H54 (cell line): ENCODE results near the gene INHBB.
"Not testable (repeated sequence)": the region's sequence is repeated elsewhere in the genome, so short reads cannot be mapped to it uniquely, and the experiment has no call there.

Experiments used
- DNase-seq: peaks from one replicate; pipeline ENCODE4 v3.0.0; 2011; ENCODE audit warnings: low spot score, mixed read lengths; ENCODE audit not compliant: insufficient read length
- FAIRE-seq: peaks from 3 replicates; lab custom pipeline; 2011; peaks lifted over from hg19 to GRCh38; lab: Jason Lieb, UNC
- POLR2A ChIP-seq: IDR thresholded peaks from 2 replicates; pipeline ENCODE4 v1.6.1; 2011; ENCODE audit warnings: low read depth, mild to moderate bottlenecking, low read length

The INHBB gene

DNA sequence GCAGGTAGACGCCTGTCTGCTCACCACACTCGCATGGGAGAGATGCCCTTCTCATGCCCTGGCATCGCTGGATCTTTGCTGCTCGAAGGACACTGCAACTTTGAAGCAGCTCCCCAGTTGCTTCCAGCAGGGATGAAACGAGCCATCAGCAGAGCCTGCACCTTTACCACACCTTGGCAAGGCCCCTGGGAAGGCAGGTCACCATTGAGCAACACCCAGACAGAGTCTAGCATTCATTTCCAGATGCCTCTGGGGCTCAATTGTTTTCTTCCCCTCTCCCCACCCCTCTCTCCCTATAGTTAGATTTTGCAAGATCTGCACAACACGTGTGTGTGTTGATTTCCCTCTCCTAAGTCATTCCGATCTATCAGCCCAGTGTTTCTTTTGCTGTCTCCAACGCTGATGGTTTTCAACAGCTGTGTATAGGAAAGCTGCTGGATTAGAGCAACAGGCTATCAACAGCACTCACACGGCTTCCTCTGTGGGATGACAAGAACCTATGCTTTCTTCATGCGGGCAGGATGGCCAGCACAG lies 25.6 kb upstream of the INHBB start:
- no peak for DNase-seq
- no peak for TF ChIP-seq POLR2A
- FAIRE-seq = no peak

DNA sequence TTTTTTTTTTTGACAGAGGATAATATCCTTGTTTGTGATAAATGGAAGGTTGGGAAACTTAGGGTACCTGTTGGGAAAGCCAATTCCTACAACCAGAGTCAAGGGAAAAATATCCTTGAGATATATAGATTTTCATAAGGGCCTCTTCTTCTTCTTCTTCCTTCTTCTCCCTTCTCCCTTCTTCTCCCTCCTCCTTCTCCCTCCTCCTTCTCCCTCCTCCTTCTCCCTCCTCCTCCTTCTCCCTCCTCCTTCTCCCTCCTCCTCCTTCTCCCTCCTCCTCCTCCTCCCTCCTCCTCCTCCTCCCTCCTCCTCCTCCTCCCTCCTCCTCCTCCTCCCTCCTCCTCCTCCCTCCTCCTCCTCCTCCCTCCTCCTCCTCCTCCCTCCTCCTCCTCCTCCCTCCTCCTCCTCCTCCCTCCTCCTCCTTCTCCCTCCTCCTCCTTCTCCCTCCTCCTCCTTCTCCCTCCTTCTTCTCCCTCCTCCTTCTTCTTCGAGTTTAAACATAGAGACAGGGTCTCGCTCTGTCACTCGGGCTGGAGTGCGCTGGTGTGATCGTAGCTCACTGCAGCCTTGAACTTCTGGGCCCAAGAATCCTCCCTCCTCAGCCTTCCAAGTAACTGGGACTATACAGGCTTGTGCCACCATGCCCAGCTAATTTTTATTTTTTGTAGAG lies 24.9 kb upstream of the INHBB start:
- not testable (repeated sequence) for FAIRE-seq, DNase-seq

DNA sequence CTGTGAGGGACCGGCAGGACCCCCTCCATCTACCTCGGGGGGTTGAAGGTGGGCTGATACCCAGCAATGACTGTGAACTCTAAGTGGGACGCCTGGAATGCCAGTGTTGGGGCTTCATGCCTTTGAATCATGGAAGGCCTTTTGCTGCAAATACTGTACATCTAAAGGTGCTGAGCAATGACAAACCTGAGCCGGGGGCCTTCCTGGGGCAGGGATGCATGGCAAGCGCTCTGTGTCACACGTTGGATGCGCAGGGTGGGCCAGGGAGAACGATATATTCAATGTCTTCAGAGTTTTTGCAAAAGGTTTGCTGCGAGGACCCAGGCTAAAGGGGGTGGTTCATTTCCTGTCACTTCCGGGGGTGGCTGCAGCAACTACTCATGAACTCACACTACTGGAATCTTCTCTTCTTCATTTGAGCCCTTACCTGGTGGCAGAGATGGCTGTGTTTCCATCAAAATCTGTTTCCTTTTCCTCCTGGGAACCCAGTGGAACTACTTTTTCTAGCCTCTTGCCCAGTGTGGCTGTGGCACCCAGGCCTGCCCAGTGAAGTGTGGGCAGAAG lies 24.1 kb upstream of the INHBB start:
- FAIRE-seq (no peak), DNase-seq (no peak)
- TF ChIP-seq POLR2A = no peak

DNA sequence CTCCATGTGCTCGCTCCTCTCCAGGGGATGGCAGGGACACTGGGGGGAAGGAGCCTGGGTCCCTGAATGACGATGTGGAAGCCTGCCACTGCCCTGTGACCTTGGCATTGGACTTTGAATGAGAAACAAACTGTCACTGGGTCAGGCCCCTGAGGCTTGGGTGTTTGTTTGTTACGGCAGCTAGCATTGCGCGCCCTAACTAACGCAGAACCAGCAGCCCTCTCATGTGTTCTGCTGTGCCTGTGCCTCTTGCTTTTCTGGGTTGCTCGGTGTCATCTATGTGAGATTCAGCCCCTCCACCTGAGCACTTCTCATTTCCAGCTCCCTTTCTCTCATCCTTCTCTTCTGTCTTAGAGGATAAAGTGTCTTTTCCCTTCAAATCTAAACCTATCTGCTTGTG lies 23.6 kb upstream of the INHBB start:
- FAIRE-seq (no peak), DNase-seq (no peak)
- TF ChIP-seq POLR2A = no peak

DNA sequence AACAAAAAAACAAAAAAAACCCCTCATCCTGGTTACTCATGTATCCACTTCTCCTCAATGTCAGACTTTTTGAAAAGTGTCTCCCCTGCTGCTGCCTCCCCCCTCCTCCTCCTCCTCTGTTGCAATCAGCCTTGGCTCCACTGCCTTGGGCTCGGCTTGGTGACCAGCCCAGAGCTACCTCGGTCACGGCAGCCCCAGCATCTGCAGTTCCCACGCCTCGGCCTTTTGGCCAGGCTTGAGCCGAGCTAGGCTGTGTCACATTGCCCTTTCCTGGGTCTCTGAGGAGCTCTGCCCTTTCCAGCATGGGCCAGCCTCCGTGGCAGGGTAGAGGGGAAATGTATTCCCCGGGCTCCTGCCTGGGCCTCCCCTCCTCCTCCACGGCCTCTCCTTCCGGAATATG lies 22.7 kb upstream of the INHBB start:
- FAIRE-seq (no peak), DNase-seq (no peak)
- no peak for TF ChIP-seq POLR2A

DNA sequence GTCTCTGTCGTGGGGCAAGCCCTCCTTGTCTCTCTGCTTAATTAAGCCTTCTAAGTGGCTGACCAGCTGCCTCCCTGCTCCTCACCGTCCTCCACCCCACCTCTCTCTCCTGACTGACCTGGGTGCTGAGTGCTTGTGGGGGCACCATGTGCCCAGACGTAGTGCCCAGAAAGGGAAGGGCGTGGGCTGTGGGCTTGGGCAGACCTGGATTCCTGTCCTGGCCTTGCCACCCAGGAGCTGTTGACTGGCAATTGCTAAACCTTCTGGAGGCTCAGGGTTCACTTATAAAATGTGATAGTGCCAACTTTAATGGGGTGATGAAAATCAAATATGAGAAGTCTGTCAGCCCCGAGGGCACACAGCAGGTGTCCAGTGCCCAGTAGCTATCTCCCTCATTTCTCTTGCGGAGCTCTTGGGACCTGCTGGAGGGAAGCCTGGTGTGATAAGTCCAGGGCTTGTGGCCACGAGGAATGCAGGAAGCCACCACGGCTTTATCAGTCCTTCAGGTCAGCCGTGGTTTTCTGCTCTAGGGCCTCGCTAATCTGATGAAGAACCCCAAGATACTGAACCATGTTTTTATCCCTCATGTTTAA lies 22.0 kb upstream of the INHBB start:
- no peak for DNase-seq
- TF ChIP-seq POLR2A = no peak
- FAIRE-seq = no peak

DNA sequence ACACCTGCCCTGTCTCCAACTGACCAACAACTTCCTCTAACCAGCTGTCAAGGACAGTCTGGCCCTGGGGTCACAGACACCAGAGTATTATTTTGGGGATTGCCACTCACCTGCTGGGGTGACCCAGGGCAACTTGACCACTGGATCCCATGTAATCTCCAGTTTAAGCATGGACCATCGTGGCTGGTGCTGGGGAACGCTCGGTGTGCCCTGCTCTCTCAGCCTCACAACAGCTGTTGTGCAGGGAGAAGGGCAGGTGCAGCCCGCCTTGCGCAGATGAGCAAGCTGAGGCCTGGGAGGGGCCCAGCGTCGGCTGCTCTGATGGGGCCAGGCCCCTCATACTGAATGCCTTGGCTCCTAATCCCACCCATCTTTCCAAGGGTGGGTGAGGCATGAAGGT lies 21.0 kb upstream of the INHBB start:
- DNase-seq = no peak
- no peak for TF ChIP-seq POLR2A
- no peak for FAIRE-seq

DNA sequence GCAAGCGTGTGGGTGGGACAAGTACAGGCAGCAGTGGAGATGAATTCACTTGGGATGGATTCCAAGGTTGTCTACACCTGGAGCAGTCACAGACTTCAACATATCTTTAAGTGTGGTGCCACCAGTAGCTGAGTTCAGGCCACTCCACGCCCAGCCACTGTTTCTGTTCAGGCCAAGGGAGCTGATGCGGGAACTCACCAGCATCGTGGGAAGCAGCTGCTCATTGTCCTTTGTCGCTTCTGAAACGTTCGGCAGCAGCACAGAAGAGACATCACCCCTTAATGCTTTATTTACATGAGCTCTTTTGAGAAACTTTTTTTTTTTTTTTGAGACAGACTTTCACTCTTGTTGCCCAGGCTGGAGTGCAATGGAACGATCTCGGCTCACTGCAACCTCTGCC lies 19.9 kb upstream of the INHBB start:
- no peak for DNase-seq
- FAIRE-seq = no peak
- TF ChIP-seq POLR2A = no peak

DNA sequence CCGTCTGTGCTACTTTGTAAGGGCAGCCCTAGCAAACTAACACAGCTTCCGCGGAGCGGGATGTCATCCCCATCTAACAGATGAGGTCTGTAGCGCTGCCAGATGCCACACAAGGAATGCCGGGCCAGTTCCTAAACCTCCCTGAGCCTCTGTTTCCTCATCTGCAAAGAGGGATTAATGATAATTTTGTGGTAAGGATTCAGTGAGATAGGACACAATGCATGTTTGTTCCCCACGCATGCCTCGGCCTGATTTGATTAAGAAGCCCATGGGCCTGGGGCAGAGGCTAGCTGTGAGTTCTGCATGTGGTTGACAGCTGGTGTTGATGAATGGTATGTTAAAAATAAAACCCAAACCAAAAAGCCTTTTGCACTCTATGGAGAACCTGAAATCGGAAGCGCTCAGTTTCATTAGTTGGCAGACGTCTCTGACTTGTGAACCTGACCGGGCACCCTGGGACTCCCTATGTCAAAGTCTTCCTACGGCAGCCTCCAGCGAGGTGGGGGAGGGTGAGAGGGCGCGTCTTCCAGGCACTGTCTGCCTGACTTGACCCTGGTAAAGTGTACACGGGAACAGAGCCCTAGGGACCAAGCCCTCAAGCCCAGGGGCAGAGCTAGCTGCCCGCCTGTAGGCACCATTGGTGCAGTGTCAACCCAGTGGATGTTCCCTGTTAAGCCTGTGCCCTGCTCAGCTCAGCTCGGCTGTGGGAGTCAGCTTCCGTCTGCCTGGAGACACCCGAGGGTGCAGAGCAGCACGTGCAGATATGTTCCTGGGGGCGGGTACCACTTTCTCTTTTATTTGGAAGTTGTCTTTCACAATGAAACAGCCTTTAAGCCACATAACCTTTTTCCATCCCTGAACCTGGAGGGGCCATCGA lies 14.8 kb upstream of the INHBB start:
- DNase-seq = no peak
- FAIRE-seq = no peak
- TF ChIP-seq POLR2A = no peak

DNA sequence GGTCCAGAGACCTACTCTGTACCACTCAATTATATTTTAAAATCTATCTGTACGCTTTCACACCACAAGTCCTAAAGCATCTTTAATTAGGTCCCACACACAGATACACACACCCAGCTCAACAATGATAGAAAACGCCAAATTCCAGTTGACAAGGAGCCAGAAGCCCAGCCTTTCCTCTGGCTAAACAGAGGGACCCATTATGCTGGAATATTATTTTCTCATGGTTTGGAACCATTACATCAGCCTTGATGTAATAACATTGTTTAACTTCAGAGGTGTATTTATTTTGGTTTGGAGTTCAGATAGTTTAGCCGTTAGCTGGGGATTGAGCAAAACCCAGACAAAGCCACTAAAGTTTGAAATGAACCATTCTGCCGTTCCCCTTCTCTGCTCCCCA lies 14.0 kb upstream of the INHBB start:
- TF ChIP-seq POLR2A = no peak
- FAIRE-seq (no peak), DNase-seq (no peak)

DNA sequence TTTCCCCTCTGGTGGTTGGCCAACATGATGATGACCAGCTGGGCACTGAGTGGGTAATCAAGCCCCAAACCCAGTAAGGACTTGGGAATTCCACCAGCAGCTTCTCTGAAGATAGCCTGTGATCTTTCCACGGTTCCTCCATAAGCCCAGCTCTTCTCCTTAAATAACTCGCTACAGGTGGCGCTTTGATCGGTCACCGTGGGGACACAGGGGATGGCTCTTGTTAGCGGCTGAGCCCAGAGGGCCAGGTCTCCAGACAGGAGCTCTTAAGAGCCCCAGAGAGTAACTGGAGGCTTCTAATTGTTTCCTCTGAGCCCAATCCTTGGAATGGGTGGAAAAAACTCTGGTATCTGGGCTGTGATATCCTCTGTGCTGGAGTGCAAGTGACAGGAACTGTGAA lies 13.6 kb upstream of the INHBB start:
- no peak for TF ChIP-seq POLR2A
- DNase-seq (no peak), FAIRE-seq (no peak)

DNA sequence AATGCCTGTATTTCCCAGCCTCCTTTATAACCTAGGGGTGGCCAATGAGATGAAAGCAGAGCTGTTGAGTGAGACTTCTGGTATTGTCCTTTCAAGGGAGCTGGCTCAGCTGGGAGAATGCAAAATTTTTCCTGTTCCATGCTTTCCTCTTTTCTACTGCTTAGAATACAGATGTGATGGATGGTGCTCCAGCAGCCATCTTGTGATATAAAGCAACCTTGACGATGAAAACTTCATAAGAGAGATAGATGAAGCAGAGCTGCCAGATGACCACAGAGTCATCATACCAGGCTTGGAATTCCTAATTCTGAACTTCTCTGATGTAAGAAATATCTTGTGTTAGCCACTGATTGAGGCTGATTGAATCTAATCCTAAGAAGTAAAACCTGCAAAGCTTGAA lies 11.9 kb upstream of the INHBB start:
- DNase-seq (no peak), FAIRE-seq (no peak)

DNA sequence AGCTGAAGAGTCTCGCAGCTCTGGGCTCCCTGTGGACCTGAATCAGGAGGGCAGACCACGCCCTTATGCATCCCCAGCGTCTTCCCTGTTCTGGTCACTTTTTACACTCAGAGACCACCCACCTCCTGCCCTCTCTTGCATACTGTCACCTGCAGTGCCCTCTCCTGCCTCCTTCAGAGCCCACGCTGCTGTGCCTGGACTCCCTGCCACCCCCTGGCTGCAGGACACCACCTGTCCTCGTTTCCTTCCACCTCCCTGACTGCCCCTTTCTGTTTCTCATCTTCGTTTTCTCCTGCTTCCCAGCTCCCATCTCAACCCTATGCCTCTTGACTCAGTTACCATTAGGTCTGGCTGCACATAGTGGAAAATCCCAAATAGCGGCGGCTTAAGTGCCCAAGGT lies 9.2 kb upstream of the INHBB start:
- TF ChIP-seq POLR2A = no peak
- FAIRE-seq = no peak

More for the DNA sequence above, 11.9 kb upstream of the INHBB start:
- TF ChIP-seq POLR2A = no peak

DNA sequence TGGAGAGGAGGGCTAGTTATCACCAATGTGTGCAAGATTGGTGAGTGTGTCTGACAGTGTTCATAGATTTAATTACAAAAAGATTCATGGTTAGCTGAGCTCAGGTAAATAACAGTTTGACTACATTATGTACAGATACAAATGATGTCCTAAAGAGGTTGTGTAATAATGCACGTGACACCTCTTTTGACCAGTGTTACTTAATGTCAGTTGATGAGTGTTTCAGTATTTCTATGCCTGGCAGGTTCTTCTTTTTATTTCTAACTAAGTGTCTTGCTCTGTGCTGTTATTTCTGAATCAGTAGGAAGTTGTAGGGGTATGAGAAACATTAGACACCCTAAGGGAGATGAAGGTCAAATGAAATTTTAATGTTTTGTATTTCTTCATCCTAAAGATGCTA lies 7.9 kb upstream of the INHBB start:
- no peak for FAIRE-seq
- DNase-seq = no peak
- no peak for TF ChIP-seq POLR2A

More for the DNA sequence above, 9.2 kb upstream of the INHBB start:
- DNase-seq = no peak
